Lower lobe of right lung (tissue), 2 donors: ENCODE measurements around the gene TAX1BP1. TPM values are rescaled to one million over a fixed set of nuclear protein-coding genes. Genes with fewer than 3 reads are reported as not detected.

ENCODE experiments used
- ATAC-seq, 2 donors: fragments of 200-7000 bp; cut with Tn5 transposase; one replicate each; pipeline ENCODE4 v1.9.1; 2020 to 2022; ENCODE audit warnings: mild to moderate bottlenecking in 2 of 2, moderate library complexity in 2 of 2
- DNase-seq: peaks from one replicate; pipeline ENCODE4 v3.0.0-alpha.2; 2020
- H3K27ac ChIP-seq: fragments of 200-600 bp; one replicate; pipeline ENCODE4 v1.8.0; 2022
- H3K27me3 ChIP-seq: fragments of 200-600 bp; one replicate; pipeline ENCODE4 v1.8.0; 2022; ENCODE audit warnings: low read depth
- H3K36me3 ChIP-seq: fragments of 200-600 bp; one replicate; pipeline ENCODE4 v1.8.0; 2022; ENCODE audit warnings: mild to moderate bottlenecking
- H3K4me1 ChIP-seq: fragments of 200-600 bp; one replicate; pipeline ENCODE4 v1.8.0; 2022
- H3K4me3 ChIP-seq: fragments of 200-600 bp; one replicate; pipeline ENCODE4 v1.8.0; 2022; ENCODE audit warnings: mild to moderate bottlenecking
- H3K9me3 ChIP-seq: fragments of 200-600 bp; one replicate; pipeline ENCODE4 v1.8.0; 2022
- CTCF ChIP-seq: fragments of 200-600 bp; IDR thresholded peaks from one replicate; pipeline ENCODE4 v1.8.0; 2022; ENCODE audit warnings: antibody characterized with exemption, mild to moderate bottlenecking
- intact Hi-C: fragments of 100-400 bp; cut with DNase I; formaldehyde crosslinking; loops from one replicate; pipeline ENCODE4 v1.11.0; 2022
- total RNA-seq: library from RNA; stranded (reverse); fragmentation: NEBNext Ultra II Directional; extraction: Animal tissue kit (Norgen Biotek cat#: 25700); gene quantifications from one replicate; pipeline ENCODE4 v1.2.1, GENCODE V29; 2021
- donor health status: DM: no; HTN: yes; CAD: no; lungs with severe emphysema.

TAX1BP1 gene
- total RNA-seq, 1 donor from 2014 or later = 128 TPM

- no peak for TF ChIP-seq CTCF
Measured at GRCh38 chr7:27756298-27756697, 16.3 kb downstream of the TAX1BP1 start.

GRCh38 chr7:27759491-27759890, 19.5 kb downstream of the TAX1BP1 start:
- H3K4me1 ChIP-seq = peaks cover 4% of the 10 kb centered on the region
- DNase-seq (no peak), ATAC-seq (no peak)
- H3K27me3 ChIP-seq = no peaks in the 10 kb centered on the region
- TF ChIP-seq CTCF = no peak
- no peaks in the 10 kb centered on the region for H3K9me3 ChIP-seq
- H3K4me3 ChIP-seq = no peak overlapping the region
- intact Hi-C loops = no loop called here
- no peak overlapping the region for H3K27ac ChIP-seq
- H3K36me3 ChIP-seq = peaks cover 42% of the 10 kb centered on the region

More at GRCh38 chr7:27756298-27756697, 16.3 kb downstream of the TAX1BP1 start:
- intact Hi-C loops = no loop called here
- Histone ChIP-seq H3K36me3 (peaks cover 54% of the 10 kb centered on the region), H3K27me3 (no peaks in the 10 kb centered on the region), H3K27ac (no peak overlapping the region), H3K4me1 (peaks cover 4% of the 10 kb centered on the region), H3K4me3 (no peak overlapping the region), H3K9me3 (no peaks in the 10 kb centered on the region)
- no peak for DNase-seq
- no peak for ATAC-seq

GRCh38 chr7:27762062-27762461, 22.1 kb downstream of the TAX1BP1 start:
- H3K36me3 ChIP-seq = peaks cover 41% of the 10 kb centered on the region
- DNase-seq (no peak), ATAC-seq (no peak)
- intact Hi-C loops = no loop called here
- H3K27me3 ChIP-seq = no peaks in the 10 kb centered on the region
- H3K4me3 ChIP-seq = no peak overlapping the region
- no peak for TF ChIP-seq CTCF
- no peaks in the 10 kb centered on the region for H3K9me3 ChIP-seq
- peaks cover 4% of the 10 kb centered on the region for H3K4me1 ChIP-seq
- no peak overlapping the region for H3K27ac ChIP-seq

- Histone ChIP-seq H3K9me3 (no peaks in the 10 kb centered on the region), H3K4me1 (peaks cover 4% of the 10 kb centered on the region), H3K4me3 (no peak overlapping the region), H3K27me3 (no peaks in the 10 kb centered on the region), H3K27ac (no peak overlapping the region), H3K36me3 (peaks cover 25% of the 10 kb centered on the region)
- intact Hi-C loops = no loop called here
- ATAC-seq = peak in 1 of 2 donors; percentile 29
- DNase-seq = no peak
- TF ChIP-seq CTCF = no peak
Measured at GRCh38 chr7:27763983-27764508, 24.1 kb downstream of the TAX1BP1 start.

GRCh38 chr7:27765841-27766240, 25.9 kb downstream of the TAX1BP1 start:
- Histone ChIP-seq H3K27ac (no peak overlapping the region), H3K9me3 (no peaks in the 10 kb centered on the region), H3K36me3 (peaks cover 30% of the 10 kb centered on the region), H3K27me3 (no peaks in the 10 kb centered on the region), H3K4me3 (no peak overlapping the region), H3K4me1 (peaks cover 9% of the 10 kb centered on the region)
- no peak for ATAC-seq
- intact Hi-C loops = no loop called here
- DNase-seq = no peak
- no peak for TF ChIP-seq CTCF
